Measurements from ENCODE around the gene LYPD4.

LYPD4 gene

DNA sequence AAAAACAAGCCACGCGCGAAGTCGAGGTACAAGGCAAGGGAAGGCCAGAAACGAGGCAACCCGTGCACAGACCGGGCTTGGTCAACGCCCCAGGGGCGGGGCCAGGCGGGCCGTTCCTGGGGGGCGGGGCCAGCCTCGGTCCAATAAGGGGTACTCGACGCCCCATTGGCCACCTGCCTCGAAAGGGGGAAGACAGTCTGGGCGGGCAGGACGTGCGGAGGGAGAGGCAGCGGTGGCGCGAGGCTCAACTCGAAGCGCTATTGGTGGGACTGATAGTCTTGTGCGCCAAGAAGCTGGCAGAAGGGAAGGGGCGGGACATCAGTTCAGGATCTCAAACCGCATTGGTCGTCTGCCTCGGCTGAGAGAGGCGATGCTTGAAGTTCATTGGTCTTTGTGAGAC, at the start of gene LYPD4:
Gene LYPD4 (minus strand): TSS at position 83 of the 400 bp plus-strand sequence. CDS start 5,398 bp downstream, outside the sequence.
- TF ChIP-seq, protein P1, sequence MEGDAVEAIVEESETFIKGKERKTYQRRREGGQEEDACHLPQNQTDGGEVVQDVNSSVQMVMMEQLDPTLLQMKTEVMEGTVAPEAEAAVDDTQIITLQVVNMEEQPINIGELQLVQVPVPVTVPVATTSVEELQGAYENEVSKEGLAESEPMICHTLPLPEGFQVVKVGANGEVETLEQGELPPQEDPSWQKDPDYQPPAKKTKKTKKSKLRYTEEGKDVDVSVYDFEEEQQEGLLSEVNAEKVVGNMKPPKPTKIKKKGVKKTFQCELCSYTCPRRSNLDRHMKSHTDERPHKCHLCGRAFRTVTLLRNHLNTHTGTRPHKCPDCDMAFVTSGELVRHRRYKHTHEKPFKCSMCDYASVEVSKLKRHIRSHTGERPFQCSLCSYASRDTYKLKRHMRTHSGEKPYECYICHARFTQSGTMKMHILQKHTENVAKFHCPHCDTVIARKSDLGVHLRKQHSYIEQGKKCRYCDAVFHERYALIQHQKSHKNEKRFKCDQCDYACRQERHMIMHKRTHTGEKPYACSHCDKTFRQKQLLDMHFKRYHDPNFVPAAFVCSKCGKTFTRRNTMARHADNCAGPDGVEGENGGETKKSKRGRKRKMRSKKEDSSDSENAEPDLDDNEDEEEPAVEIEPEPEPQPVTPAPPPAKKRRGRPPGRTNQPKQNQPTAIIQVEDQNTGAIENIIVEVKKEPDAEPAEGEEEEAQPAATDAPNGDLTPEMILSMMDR (IDR thresholded peaks at IDR 0.05; ENCODE audit: low read depth, low read length), result no peak
- no peak for DNase-seq (ENCODE audit: low read depth in 2 of 2)
- no peak within 1 kb of the TSS for H3K4me3 ChIP-seq (replicated peaks in 1 of 2; ENCODE audit: low read depth in 2 of 2, low read length in 2 of 2)

DNA sequence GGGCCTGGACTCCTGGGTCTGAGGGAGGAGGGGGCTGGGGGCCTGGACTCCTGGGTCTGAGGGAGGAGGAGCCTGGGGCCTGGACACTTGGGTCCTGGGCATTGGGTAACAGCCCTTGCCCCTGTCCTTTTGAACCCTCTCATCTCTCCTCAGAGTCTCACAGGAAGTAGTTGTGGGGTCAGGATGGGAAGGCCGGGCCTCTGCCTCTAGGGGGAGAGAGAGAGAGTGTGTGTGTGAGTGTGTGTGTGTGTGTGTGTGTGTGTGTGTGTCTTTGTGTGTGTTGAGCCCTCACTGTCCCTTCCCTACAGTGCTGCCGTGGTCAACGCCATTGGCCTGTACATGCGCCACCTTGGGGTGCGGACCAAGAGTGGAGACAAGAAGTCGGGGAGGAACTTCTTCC, 49.4 kb upstream of the LYPD4 start:
- no peak overlapping the region for H3K4me3 ChIP-seq (replicated peaks in 1 of 2; ENCODE audit: low read depth in 2 of 2, low read length in 2 of 2)
- TF ChIP-seq, protein P1 (IDR thresholded peaks at IDR 0.05; ENCODE audit: low read depth, low read length), result peak; percentile 4
- DNase-seq (ENCODE audit: low read depth in 2 of 2), result peak; percentile 32 to 42

- TF ChIP-seq, protein P1 (IDR thresholded peaks at IDR 0.05; ENCODE audit: low read depth, low read length), result no peak
- no peak for DNase-seq (ENCODE audit: low read depth in 2 of 2)
- no peak overlapping the region for H3K4me3 ChIP-seq (replicated peaks in 1 of 2; ENCODE audit: low read depth in 2 of 2, low read length in 2 of 2)
Measured at GRCh38 chr19:41892173-41892902, 47.9 kb upstream of the LYPD4 start.

GRCh38 chr19:41890936-41891335, 46.5 kb upstream of the LYPD4 start:
- H3K4me3 ChIP-seq (replicated peaks in 1 of 2; ENCODE audit: low read depth in 2 of 2, low read length in 2 of 2), result no peak overlapping the region
- DNase-seq (ENCODE audit: low read depth in 2 of 2), result no peak
- TF ChIP-seq, protein P1 (IDR thresholded peaks at IDR 0.05; ENCODE audit: low read depth, low read length), result no peak

GRCh38 chr19:41889896-41890295, 45.4 kb upstream of the LYPD4 start:
- H3K4me3 ChIP-seq (replicated peaks in 1 of 2; ENCODE audit: low read depth in 2 of 2, low read length in 2 of 2), result no peak overlapping the region
- DNase-seq (ENCODE audit: low read depth in 2 of 2), result no peak
- TF ChIP-seq, protein P1 (IDR thresholded peaks at IDR 0.05; ENCODE audit: low read depth, low read length), result no peak

- H3K4me3 ChIP-seq (replicated peaks in 1 of 2; ENCODE audit: low read depth in 2 of 2, low read length in 2 of 2), result no peak overlapping the region
- TF ChIP-seq, protein P1 (IDR thresholded peaks at IDR 0.05; ENCODE audit: low read depth, low read length), result no peak
Measured at GRCh38 chr19:41888926-41889325, 44.4 kb upstream of the LYPD4 start.

More at GRCh38 chr19:41888926-41889325, 44.4 kb upstream of the LYPD4 start:
- no peak for DNase-seq (ENCODE audit: low read depth in 2 of 2)

Measured in cardiac fibroblast (primary cell).